Activated CD4-positive, alpha-beta T cell treated with anti-CD3 and anti-CD28 coated beads, Interleukin-2, amount 50 U/mL, for 1 hour (primary cell): ENCODE results near the gene KIF25.

ENCODE experiments used
- DNase-seq: peaks from one replicate; pipeline ENCODE4 v3.0.0-alpha.2; 2020

Gene KIF25

DNA sequence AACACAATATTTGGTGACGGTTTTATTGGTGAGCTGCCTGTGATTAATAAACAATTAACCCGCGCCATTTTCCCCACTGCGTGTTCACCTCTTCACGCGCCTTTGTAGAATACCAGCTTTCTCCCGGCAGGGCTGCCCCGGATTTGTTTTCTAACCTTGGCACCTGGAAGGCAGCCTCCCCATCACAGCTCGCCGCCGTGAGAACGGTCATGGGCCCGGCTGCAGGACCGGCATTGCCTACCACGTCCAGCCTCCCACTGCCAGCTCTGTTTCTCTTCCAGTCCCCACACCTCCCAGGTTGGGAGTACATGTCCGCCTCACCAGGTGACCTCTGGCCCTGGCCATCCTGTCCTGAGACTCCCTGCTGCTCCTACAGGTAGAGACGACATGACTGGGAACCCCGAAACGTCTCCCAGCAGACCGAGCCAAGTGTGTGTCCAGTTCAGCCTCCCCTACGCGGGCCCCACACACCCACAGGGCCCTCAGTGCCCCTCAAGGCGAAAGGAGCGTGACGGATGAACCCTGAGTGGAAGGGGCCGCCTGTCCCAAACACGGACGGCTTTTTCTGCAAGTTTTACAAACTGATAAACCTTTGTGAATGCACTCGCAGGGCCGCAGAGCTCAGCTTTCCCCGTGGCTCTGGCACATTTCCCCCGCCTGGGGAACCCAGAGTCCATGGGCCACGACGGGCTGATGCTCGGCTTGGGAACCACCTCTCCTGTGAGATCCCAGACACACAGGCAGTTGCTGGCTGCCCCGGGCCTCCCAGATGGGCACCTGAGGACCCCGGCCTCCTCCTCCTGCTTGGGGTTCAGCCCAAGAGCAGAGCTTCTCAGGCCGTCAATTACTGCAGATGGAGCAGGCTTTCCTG, 55.9 kb downstream of the KIF25 start:
- no peak for DNase-seq

DNA sequence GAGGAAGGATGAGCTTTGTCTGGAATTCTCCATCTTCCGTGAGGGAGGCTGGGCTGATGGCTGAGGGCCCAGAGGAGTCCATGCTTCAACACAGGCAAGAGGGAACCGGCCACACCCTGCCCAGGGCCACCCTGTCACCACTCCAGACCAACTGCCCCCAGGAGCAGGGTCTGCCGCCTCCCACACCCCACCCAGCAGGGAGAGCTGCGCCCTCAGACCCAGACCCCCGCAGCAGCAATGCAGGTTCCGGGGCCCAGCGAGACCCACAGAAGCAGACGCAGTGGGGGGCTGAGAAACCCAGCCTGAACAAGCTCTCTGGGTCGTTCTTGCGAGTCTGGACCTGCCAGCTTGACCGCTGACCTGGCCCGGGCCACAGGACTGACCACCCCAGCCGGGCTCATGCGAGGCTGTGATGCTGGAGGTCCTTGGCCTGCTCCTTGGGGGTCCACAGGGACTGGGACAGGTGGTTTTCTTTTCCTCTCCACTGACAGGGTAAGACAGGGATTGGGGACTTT, 56.5 kb downstream of the KIF25 start:
- DNase-seq, result no peak

DNA sequence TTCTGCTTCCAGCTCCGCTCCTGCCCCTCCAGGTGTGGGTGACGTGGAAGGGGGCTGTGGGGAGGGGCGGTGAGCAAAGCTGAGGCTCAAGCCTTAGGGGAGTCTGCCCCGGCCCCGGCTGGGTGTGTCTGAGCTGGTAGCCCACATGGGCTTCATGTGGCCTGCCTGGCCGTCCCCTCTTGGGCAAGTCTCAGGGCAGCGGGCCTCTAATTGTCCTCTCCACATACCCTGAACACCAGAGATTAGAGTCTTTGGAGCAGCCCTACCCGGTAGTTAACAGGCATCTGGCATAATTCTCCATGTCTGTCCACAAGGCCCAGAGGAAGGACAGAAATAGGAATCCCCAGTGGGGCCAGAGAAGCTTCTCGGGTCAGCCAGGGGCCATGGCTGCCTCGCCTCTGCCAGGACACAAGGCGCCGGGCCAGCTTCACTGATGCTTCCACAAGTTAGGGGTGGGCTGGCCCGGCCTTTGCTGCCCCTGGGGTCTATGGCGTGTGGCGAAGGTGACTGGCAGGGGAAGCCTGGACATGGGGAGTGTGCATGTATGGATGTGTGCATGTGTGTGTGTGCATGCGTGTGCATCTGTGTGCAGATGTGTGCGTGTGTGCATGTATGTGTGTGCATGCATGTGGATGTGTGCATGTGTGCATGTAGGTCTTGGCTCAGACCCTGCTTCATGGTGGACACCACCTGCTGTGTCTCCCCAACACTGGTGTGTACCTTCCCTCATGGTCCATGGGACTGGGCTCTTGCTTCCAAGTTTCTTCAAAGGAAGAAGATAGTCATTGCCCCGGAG, 57.5 kb downstream of the KIF25 start:
- DNase-seq, result no peak

DNA sequence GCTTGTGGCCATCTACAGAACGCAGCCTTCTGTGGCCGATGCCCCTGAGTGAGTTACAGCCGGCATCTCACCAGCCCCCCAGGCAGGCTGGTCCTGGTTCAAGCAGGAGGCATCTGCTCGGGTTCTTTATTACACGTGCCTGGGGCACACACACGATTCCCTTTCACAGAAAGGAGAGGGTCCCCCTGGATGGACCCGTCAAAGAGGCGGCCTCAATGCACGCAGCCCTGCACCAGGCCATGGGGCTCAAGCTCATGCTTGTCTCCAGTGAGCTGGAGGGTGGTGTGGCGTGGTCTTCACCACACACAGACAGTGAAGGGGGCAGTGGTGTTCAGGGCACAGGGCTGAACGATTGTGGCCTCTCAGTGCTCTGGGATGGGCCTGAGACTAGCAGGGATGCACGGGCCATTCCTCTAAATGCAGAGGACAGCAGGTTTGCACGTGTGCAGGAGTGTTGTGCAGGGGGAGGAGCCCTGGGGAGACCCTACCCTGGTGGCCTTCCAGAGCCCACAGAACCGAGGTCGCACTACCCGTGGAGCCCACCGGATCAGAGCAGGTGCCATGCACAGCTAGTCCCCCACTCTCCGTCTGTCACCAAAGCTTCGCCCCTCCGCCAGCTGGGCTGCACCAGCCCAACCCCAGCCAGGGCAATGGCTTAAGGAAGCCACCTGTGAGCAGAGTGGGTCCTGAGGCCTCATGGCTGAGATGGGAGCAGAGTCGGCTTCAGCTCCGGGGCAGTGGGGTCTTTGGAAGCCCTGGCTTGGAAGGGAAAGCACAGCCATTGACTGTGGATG, 58.4 kb downstream of the KIF25 start:
- DNase-seq, result no peak

DNA sequence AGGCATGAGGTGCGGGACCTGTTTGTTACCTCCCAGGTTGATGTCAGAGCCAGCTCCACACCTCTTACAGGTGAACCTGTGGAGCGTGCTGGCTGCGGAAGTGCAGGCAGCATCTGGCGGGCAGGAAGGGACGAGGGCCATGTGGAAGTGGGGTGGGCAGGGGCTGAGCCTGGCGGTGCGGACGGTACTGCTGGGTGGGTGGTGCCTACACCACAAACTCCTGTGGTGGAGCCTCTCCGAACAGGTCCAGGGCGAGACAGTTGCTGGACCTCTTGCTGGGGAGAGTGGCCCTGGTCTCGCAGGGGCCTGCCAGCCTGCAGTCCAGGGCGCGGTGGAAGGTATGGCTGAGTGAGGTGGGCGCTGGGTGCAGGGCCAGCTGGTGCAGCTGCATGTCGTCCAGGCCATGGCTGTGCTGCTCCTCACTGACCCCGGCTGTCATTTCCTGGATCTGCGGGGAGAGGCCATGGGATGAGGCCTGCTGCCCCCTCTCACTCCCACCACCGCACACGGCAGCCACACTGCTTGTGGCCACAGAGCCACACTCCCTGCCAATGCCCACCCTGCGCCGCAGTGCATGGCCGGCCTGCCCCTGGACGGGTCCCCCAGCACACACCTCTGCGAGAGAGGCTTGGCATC, 59.5 kb downstream of the KIF25 start:
- DNase-seq, result no peak

DNA sequence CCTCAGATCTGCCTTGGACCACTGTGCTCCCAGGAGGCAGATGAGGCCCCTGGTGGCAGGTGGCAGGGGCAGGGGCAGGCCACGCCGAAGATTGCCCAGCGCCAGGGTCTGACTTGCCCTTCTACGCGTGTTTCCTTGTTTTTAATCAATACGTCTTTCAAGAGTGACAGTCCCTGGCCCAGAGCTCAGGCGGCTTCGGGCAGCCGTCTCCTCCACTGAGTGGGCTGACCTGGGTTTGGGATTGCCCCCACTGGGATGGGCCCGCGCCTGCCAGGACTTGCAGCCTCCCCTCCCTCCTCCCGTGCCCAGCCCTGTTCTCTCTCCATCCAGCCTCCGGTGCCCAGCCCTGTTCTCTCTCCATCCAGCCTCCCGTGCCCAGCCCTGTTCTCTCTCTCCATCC, 60.4 kb downstream of the KIF25 start:
- DNase-seq, result no peak

DNA sequence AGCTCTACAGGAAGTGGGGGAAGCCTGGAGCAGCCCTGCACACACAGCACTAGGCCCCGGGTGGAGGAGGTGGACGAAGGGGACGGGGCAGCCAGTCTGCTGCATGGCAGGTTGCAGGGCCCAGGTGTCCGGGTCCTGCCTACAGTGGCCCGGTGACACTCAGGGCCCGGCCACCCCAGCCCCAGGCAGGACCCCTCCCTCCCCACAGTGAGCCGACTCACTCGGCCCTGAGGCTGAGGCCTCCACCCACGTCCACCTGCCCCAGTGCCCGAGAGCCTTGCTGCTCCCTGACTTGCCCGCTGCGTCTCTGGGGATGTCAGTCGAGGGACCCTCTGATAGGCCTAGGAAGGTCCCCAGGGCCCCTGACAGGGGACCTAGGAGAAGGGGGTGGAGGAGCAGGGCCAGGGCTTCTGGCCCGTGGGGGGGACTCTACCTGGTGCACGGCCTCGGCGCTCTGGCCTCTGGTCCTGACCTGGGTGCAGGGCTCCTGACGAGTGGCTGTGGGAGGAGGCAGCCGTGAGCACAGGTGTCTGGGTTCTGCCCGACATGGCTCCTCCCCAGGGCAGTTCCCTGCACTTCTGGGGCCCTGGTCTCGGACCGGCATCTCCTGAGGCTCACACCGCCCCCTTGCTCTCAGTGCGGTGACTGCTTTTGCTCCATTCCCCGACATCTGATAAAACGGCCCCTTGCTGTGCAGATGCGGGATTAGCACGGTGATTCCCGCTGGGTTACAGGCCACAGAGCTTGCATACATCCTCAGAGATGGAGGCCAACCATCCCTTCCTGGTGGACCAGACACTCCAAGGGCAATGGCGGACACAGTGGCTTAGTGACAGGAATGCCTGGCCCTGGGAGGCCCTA, 61.5 kb downstream of the KIF25 start:
- no peak for DNase-seq

DNA sequence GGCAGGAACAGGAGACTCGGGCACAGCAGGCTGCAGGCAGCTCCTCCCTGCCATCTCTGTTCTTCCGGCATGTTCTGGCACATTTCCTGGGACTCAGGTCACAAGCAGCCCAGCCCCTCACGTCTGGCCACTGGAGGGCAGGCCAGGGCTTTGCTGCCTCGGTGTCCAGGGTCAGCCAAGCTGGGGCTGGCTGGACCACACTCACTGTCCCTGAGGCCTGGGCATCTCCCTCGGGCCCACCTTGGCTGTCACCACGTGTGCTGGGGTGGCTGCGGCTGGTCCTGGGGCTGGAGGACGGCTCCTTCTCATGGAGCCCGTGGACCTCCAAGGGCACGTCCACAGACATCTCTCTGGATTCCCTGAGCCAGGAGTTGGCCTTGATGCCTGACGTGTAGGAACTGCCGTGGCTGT, 63.1 kb downstream of the KIF25 start:
- DNase-seq, result no peak

DNA sequence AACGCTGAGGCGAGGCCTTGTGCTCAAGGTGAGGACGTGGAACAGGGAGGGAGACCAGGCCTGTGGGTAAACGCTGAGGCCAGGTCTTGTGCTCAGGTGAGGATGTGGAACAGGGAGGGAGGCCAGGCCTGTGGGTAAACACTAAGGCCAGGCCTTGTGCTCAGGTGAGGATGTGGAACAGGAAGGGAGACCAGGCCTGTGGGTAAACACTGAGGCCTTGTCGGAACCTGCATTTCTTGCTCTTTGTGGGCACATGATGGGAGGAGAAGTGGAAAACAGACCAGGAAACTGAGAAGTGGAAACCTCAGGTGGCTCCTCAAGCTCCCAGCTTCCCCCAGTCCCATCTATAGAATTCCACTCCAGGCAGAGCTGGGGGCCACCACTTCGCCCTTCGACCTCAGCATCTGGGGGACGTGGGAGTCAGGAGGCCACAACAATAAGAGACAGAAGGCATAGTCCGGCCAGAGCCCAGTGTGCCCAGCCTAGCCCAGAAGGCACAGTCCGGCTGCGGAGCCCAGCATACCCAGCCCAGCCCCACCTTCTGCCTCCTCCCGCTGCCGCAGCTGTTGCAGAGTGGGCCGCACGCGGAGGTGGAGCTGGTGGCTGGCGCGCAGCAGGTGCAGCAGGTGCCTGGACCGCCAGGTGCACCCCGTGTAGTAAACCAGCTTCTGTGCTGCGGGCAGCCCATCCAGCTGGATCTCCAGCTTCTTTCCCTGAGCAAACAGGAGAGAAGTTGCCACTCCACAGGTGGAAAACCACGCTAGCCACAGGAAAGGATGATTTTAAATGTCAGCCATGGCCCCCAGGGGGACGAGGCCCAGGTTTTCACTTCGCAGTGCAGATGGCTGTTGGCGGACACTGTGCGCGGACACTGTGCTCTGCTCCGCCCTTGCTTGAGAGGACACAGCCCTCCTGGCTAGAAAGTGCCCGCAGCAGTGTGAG, 64.1 kb downstream of the KIF25 start:
- DNase-seq, result no peak

DNA sequence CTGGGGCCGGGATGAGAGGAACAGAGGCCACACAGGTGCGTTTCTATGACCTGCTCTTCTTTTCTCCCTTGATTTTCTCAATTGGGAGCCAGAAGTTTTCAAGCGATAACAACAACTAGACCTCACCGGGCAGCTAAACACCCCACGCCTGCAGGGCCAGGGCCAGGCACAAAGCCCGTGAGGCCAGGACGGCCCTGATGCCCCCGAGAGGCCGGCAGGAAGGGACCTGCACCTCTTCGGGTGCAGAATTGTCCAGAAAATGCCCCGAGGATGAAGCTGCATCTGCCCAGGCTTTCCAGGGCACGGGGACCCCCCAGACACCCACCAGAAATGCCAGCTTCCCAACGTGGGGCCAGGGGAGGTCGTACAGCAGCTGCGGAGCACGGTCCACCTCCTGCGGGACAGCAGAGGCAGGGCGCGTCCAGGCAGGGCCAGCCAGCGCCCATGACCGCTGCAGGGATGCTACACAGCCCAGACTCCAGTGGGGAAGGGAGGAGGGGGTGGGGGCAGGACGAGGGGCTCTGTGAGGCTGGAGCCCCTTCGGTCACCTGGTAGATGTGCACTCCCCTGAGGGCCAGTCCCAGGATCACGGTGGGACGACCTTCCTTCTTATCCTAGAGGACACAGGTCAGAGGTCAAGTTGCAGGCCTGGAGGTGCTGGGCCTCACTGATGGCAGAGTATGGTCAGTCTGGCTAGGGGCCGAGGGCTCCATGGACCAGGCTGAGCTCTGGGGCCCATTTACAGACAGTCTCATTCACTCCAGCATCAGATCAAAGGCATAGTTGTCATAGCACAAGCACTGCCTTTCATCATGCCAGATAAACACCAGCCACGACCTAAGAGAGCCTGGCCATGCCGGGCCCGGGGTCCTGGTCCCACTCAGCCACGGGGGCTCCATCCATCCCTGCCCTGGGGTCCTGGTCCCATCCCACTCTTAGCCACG, 65.1 kb downstream of the KIF25 start:
- DNase-seq, result no peak

DNA sequence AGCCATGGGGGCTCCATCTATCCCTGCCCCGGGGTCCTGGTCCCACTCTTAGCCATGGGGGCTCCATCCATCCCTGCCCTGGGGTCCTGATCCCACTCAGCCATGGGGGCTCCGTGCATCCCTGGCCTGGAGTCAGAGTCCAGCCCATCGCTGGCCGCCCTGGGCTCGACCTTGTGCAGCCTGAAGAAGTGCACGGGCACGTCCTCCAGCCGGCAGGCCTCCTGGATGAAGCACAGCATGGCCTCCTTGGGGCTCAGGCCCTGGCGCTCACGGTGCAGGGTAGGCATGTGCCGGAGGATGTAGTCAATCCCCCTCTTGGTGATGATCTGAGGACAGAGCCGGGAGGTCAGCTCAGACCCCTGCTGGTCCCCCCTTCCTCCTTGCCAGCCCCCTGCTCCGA, 66.0 kb downstream of the KIF25 start:
- no peak for DNase-seq

DNA sequence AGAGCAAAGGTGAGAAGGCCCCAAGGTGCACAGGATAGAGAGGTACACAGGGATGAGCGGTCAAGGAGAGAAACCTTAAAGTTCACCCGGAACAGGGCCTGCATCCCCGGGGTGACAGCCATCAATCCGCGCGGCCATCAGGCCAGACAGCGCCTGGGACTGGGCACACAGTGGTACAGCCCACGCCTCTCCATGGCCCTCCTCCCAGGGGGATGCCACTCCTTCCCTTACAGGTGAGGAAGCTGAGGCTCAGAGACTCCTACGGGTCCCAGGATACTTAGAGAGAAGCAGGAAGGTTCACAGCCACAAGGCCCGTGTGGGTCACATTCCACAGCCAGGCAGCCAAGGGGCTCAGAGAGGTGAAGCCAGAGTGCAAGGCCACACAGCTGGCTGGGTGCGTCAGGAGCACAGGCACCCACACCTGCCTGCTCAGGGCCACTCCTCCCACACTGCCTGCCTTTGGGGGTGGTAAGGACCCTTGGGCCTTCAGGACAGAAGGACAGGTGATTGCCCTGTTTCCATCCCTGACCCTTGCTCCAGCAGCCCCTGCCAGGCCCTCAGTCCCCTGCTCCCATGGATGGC, 66.8 kb downstream of the KIF25 start:
- DNase-seq, result no peak

DNA sequence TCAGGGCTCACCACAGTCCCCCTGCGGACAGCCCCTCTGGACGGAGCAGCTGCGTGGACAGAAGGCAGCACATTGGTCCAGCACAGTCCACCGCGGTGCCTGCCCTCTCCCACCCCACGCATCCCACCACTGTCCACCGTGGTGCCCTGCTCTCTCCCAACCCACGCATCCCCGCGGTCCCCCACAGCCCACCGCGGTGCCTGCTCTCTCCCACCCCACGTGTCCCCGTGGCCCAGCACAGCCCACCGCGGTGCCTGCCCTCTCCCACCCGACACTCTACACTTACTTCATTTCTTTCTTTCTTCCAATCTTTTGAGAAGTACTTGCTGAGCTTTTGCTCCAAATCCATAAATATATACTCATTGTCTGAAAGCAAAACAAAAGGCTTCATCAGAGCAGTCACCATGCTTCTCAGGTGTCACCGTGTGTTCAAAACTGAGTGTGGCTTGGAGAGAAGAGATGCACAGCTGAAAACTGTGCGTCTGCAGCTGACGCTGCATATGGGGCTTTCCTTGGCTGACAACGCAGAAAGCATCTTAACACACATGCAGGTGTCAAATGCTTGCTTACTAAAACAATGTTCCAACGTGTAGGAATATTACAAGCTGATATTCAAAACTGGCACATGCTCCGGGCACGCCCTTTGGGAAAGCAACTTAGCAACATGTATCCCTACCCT, 69.7 kb downstream of the KIF25 start:
- DNase-seq, result no peak

DNA sequence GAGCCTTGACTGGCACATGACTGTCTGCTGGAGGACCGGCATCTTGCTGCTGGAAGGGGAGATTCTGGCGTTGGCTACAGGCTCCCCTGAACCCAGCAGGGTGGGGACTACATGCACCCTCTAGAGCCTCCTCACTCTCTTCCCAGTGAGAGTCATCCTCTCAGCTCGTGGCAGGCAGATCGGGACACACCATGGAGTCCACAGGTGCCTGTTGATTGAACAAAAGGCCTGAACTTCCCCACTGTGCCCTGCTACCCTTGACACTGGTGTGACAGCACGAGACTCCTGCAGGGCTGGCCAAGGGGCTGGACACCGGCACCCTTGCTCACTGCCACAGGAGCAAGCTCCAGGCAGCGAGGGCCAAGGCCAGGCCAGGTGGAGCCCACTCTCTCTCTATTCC, 73.3 kb downstream of the KIF25 start:
- no peak for DNase-seq

DNA sequence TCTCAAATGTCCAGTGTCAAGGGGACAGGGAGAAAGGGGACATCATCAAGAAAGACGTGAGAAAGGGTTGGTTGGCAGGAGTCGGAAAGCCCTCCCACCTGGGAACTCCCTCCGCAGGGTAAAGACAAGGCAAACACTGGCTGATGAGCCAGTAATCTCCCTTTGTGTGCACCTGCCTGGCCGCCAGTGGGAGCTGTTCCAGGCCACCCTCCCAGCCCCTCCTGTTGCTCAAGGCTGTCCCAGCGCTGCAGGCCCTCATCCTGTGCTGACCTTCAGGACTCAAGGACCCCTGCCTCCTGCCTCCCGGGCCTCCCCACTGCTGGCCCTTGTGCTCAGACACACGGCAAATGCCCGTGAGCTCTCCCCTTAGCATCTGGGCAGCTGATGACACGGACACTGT, 74.1 kb downstream of the KIF25 start:
- no peak for DNase-seq

DNA sequence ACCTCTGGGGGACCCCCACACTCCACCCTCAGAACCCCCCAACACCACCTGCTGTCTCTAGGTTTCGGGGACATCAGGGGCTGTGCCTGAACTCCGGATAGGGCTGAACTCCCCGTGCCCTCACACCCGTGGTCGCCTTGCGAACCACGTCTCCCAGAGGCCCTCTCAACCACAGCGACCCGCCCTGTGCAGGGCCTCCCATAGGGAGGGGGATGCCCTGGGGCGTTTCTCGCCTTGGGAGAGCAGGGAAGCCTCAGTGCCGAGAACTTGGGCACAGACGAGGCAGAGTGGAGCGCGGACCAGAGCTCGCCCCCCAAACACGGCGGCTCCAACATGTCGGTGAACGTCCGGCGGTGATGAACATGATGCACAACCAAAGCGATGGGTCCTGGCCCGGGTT, 74.8 kb downstream of the KIF25 start:
- DNase-seq, result no peak

DNA sequence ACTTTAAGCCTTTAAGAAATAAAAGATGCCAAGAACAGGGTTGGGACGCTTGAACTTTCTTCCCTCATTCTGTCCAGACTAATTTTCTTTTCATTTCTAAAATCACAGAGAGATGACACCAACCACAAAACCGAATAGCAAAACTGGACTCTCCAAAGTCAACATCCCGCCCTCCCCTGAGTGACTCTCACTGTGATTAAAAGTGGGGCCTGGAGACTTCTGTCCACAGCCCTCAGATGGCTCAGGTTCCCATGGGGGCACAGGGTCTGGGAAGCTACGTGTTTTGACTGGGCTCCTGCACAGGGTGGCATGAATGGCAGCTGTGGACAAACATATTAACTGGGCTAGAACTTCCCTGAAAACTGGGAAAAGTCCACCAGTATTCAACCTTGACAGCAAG, 75.3 kb downstream of the KIF25 start:
- no peak for DNase-seq
